ENCODE measurements around the gene FST.

FST gene

GRCh38 chr5:53480416-53481158 lies at the start of gene FST:
TSS of gene FST (plus strand) at chr5:53480629. CDS start at chr5:53480792, 163 bp downstream.
- DNase-seq (ENCODE audit: low read depth) = no peak
- H3K4me3 ChIP-seq (ENCODE audit: low read depth, low read length) = peak within 1 kb of the TSS; percentile 77
- TF ChIP-seq CTCF (conservative IDR thresholded peaks at IDR 0.05; ENCODE audit: low read depth, low read length) = no peak

GRCh38 chr5:53431665-53432064 lies 48.8 kb upstream of the FST start:
- H3K4me3 ChIP-seq (ENCODE audit: low read depth, low read length) = no peak overlapping the region
- DNase-seq (ENCODE audit: low read depth) = no peak
- no peak for TF ChIP-seq CTCF (conservative IDR thresholded peaks at IDR 0.05; ENCODE audit: low read depth, low read length)

- DNase-seq (ENCODE audit: low read depth) = no peak
- no peak overlapping the region for H3K4me3 ChIP-seq (ENCODE audit: low read depth, low read length)
- TF ChIP-seq CTCF (conservative IDR thresholded peaks at IDR 0.05; ENCODE audit: low read depth, low read length) = no peak
These were observed 47.4 kb upstream of the FST start for GRCh38 chr5:53433026-53433425.

GRCh38 chr5:53434541-53434940 lies 45.9 kb upstream of the FST start:
- no peak for TF ChIP-seq CTCF (conservative IDR thresholded peaks at IDR 0.05; ENCODE audit: low read depth, low read length)
- no peak overlapping the region for H3K4me3 ChIP-seq (ENCODE audit: low read depth, low read length)
- DNase-seq (ENCODE audit: low read depth) = no peak

GRCh38 chr5:53436480-53437191 lies 43.8 kb upstream of the FST start:
- DNase-seq (ENCODE audit: low read depth) = no peak
- H3K4me3 ChIP-seq (ENCODE audit: low read depth, low read length) = no peak overlapping the region
- TF ChIP-seq CTCF (conservative IDR thresholded peaks at IDR 0.05; ENCODE audit: low read depth, low read length) = no peak

- DNase-seq (ENCODE audit: low read depth) = no peak
- TF ChIP-seq CTCF (conservative IDR thresholded peaks at IDR 0.05; ENCODE audit: low read depth, low read length) = no peak
These were observed 42.4 kb upstream of the FST start for GRCh38 chr5:53438079-53438478.

More at GRCh38 chr5:53438079-53438478, 42.4 kb upstream of the FST start:
- H3K4me3 ChIP-seq (ENCODE audit: low read depth, low read length) = no peak overlapping the region
